SH-SY5Y (cell line): ENCODE results near the gene BTBD9.

Experiments
- GATA2 ChIP-seq: IDR thresholded peaks from 2 replicates; pipeline ENCODE4 v1.6.1; 2011; ENCODE audit warnings: mild to moderate bottlenecking, low read depth, low read length
- GATA3 ChIP-seq: IDR thresholded peaks from 2 replicates; pipeline ENCODE4 v1.6.1; 2011; ENCODE audit warnings: low read depth, mild to moderate bottlenecking, low read length, moderate library complexity

The BTBD9 gene

GRCh38 chr6:38415231-38416005 is 224.3 kb downstream of the BTBD9 start:
- TF ChIP-seq GATA2 (no peak), GATA3 (no peak)

- TF ChIP-seq GATA2 (no peak), GATA3 (no peak)
These were observed 226.5 kb downstream of the BTBD9 start for GRCh38 chr6:38413102-38413800.

GRCh38 chr6:38407192-38407591 is 232.5 kb downstream of the BTBD9 start:
- TF ChIP-seq GATA3 (no peak), GATA2 (no peak)

- TF ChIP-seq GATA2 = peak; percentile 21; the same call in 1 of the 2 replicates
- no peak for TF ChIP-seq GATA3
These were observed 233.6 kb downstream of the BTBD9 start for GRCh38 chr6:38406096-38406495.

- TF ChIP-seq GATA3 (no peak), GATA2 (no peak)
These were observed 234.7 kb downstream of the BTBD9 start for GRCh38 chr6:38404900-38405556.

- no peak for TF ChIP-seq GATA2
- TF ChIP-seq GATA3 = no peak
These were observed 235.4 kb downstream of the BTBD9 start for GRCh38 chr6:38404355-38404754.

- TF ChIP-seq GATA2 (no peak), GATA3 (0 out of 2 replicates have a peak, but pooled peaks have one; percentile 24)
These were observed 236.2 kb downstream of the BTBD9 start for GRCh38 chr6:38403548-38403947.

GRCh38 chr6:38400764-38401163 is 239.0 kb downstream of the BTBD9 start:
- no peak for TF ChIP-seq GATA2
- no peak for TF ChIP-seq GATA3

- TF ChIP-seq GATA2 = no peak
- no peak for TF ChIP-seq GATA3
These were observed 239.6 kb downstream of the BTBD9 start for GRCh38 chr6:38400101-38400500.

GRCh38 chr6:38396209-38396608 is 243.5 kb downstream of the BTBD9 start:
- no peak for TF ChIP-seq GATA2
- no peak for TF ChIP-seq GATA3

GRCh38 chr6:38393986-38394385 is 245.7 kb downstream of the BTBD9 start:
- TF ChIP-seq GATA2 (no peak), GATA3 (no peak)

- no peak for TF ChIP-seq GATA2
- no peak for TF ChIP-seq GATA3
These were observed 247.8 kb downstream of the BTBD9 start for GRCh38 chr6:38391626-38392579.

GRCh38 chr6:38391206-38391605 is 248.5 kb downstream of the BTBD9 start:
- TF ChIP-seq GATA2 (no peak), GATA3 (no peak)
